ENCODE measurements around the gene SNX18. TPM values are rescaled to one million over a fixed set of nuclear protein-coding genes. Genes with fewer than 3 reads are reported as not detected.
A peak's percentile ranks its signal among the peaks of the same experiment; 100 is the strongest.

The SNX18 gene
- polyA plus RNA-seq, 1 donor from 2014 or later: 7.9 TPM

DNA sequence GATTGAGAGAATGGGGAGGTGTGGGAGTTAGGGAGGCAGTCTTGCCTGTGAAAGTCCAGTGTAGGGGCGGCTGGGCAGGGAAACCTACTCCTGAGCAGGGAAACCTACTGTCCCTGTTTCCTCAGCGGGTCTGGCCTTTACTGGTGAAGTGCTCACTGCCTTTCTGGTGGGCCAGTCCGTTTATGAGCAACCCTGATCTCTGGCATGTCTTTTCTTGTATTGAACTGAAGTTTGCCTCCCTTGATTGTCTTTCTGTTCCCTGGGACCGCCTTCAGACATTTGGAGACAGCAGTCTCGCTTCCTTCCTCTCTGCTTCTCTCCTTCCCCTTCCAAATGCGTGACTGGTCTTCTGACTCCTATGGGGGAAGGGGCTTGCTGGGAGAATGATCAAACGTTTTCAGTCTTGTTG lies 2.9 kb downstream of the SNX18 start:
- Histone ChIP-seq H3K9ac (ENCODE audit: low read length) (peak overlapping the region; percentile 38), H3K36me3 (ENCODE audit: insufficient read depth, low read length) (no peaks in the 10 kb centered on the region), H2AFZ (ENCODE audit: low read depth, low read length) (no peak overlapping the region), H3K9me3 (ENCODE audit: low read length) (no peaks in the 10 kb centered on the region), H3K27me3 (ENCODE audit: insufficient read depth, low read depth, low read length) (no peaks in the 10 kb centered on the region), H3K27ac (ENCODE audit: low read length) (no peak overlapping the region), H3K79me2 (replicated peaks; ENCODE audit: insufficient read depth, low read length) (peaks cover 68% of the 10 kb centered on the region), H3K4me3 (ENCODE audit: low read length) (peak overlapping the region; percentile 87), H3K4me2 (ENCODE audit: low read length) (peak overlapping the region; percentile 78), H3K9me2 (ENCODE audit: insufficient read depth, low read length) (no peaks in the 10 kb centered on the region), H4K20me1 (ENCODE audit: insufficient read depth) (no peaks in the 10 kb centered on the region), H3F3A (ENCODE audit: insufficient read depth, low read length, poor library complexity, severe bottlenecking) (no peaks in the 10 kb centered on the region)
- TF ChIP-seq, protein P1, sequence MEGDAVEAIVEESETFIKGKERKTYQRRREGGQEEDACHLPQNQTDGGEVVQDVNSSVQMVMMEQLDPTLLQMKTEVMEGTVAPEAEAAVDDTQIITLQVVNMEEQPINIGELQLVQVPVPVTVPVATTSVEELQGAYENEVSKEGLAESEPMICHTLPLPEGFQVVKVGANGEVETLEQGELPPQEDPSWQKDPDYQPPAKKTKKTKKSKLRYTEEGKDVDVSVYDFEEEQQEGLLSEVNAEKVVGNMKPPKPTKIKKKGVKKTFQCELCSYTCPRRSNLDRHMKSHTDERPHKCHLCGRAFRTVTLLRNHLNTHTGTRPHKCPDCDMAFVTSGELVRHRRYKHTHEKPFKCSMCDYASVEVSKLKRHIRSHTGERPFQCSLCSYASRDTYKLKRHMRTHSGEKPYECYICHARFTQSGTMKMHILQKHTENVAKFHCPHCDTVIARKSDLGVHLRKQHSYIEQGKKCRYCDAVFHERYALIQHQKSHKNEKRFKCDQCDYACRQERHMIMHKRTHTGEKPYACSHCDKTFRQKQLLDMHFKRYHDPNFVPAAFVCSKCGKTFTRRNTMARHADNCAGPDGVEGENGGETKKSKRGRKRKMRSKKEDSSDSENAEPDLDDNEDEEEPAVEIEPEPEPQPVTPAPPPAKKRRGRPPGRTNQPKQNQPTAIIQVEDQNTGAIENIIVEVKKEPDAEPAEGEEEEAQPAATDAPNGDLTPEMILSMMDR (IDR thresholded peaks at IDR 0.05; ENCODE audit: poor library complexity, severe bottlenecking): no peak
- TF ChIP-seq EZH2 (IDR thresholded peaks at IDR 0.05; ENCODE audit: borderline replicate concordance, insufficient read depth, low read length, poor library complexity, severe bottlenecking) (no peak), RAD21 (conservative IDR thresholded peaks at IDR 0.05) (no peak), SMC3 (conservative IDR thresholded peaks at IDR 0.05; ENCODE audit: poor library complexity) (no peak)
- TF ChIP-seq, protein P2, sequence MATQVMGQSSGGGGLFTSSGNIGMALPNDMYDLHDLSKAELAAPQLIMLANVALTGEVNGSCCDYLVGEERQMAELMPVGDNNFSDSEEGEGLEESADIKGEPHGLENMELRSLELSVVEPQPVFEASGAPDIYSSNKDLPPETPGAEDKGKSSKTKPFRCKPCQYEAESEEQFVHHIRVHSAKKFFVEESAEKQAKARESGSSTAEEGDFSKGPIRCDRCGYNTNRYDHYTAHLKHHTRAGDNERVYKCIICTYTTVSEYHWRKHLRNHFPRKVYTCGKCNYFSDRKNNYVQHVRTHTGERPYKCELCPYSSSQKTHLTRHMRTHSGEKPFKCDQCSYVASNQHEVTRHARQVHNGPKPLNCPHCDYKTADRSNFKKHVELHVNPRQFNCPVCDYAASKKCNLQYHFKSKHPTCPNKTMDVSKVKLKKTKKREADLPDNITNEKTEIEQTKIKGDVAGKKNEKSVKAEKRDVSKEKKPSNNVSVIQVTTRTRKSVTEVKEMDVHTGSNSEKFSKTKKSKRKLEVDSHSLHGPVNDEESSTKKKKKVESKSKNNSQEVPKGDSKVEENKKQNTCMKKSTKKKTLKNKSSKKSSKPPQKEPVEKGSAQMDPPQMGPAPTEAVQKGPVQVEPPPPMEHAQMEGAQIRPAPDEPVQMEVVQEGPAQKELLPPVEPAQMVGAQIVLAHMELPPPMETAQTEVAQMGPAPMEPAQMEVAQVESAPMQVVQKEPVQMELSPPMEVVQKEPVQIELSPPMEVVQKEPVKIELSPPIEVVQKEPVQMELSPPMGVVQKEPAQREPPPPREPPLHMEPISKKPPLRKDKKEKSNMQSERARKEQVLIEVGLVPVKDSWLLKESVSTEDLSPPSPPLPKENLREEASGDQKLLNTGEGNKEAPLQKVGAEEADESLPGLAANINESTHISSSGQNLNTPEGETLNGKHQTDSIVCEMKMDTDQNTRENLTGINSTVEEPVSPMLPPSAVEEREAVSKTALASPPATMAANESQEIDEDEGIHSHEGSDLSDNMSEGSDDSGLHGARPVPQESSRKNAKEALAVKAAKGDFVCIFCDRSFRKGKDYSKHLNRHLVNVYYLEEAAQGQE (IDR thresholded peaks at IDR 0.05; ENCODE audit: borderline replicate concordance): no peak

DNA sequence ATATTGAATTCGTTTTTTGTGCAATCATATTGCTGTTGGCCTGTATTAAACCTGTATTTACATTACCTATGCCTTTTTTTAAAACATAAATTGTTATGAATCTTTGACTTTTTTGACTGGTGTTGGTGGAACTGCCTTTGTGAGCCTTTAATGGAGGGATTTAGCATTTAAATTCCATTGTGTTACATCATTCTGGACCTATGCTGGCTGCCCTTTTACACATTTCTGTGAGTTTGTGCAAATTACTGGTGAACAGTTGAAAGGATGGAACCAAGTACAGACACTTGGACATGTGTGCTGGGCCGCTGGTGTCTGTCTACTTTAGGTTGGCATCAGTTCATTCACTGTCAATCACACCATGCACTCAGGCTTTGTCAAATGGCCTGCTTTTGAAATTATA lies 3.4 kb downstream of the SNX18 start:
- no peak overlapping the region for H3K27ac ChIP-seq (ENCODE audit: low read length)
- no peaks in the 10 kb centered on the region for H3K9me3 ChIP-seq (ENCODE audit: low read length)
- H3K4me2 ChIP-seq (ENCODE audit: low read length): peak overlapping the region; percentile 78
- H3K27me3 ChIP-seq (ENCODE audit: insufficient read depth, low read depth, low read length): no peaks in the 10 kb centered on the region
- H3F3A ChIP-seq (ENCODE audit: insufficient read depth, low read length, poor library complexity, severe bottlenecking): no peaks in the 10 kb centered on the region
- H3K79me2 ChIP-seq (replicated peaks; ENCODE audit: insufficient read depth, low read length): peaks cover 73% of the 10 kb centered on the region
- no peaks in the 10 kb centered on the region for H3K9me2 ChIP-seq (ENCODE audit: insufficient read depth, low read length)
- H3K9ac ChIP-seq (ENCODE audit: low read length): peak overlapping the region; percentile 38
- H3K4me3 ChIP-seq (ENCODE audit: low read length): peak overlapping the region; percentile 87
- H2AFZ ChIP-seq (ENCODE audit: low read depth, low read length): no peak overlapping the region
- H3K36me3 ChIP-seq (ENCODE audit: insufficient read depth, low read length): no peaks in the 10 kb centered on the region
- no peak for TF ChIP-seq EP300 (conservative IDR thresholded peaks at IDR 0.05; ENCODE audit: poor library complexity, severe bottlenecking)
- no peak for TF ChIP-seq MXI1 (conservative IDR thresholded peaks at IDR 0.05; ENCODE audit: poor library complexity, severe bottlenecking)
- no peak for TF ChIP-seq POLR2AphosphoS5 (IDR thresholded peaks at IDR 0.05)
- TF ChIP-seq TAF1 (IDR thresholded peaks at IDR 0.05; ENCODE audit: low read depth): no peak
- no peak for TF ChIP-seq EZH2 (IDR thresholded peaks at IDR 0.05; ENCODE audit: borderline replicate concordance, insufficient read depth, low read length, poor library complexity, severe bottlenecking)
- no peak for TF ChIP-seq SMC3 (conservative IDR thresholded peaks at IDR 0.05; ENCODE audit: poor library complexity)
- TF ChIP-seq, protein P1 (IDR thresholded peaks at IDR 0.05; ENCODE audit: poor library complexity, severe bottlenecking): no peak
- no peak for TF ChIP-seq RAD21 (conservative IDR thresholded peaks at IDR 0.05)
- TF ChIP-seq, protein P2 (IDR thresholded peaks at IDR 0.05; ENCODE audit: borderline replicate concordance): no peak
- H4K20me1 ChIP-seq (ENCODE audit: insufficient read depth): no peaks in the 10 kb centered on the region
